Amniotic epithelial cell (primary cell): ENCODE data around the gene TRIM10.
A peak's percentile ranks its signal among the peaks of the same experiment; 100 is the strongest.
"Not testable (repeated sequence)": the region's sequence is repeated elsewhere in the genome, so short reads cannot be mapped to it uniquely, and the experiment has no call there.

Experiments used
- DNase-seq: peaks from one replicate; pipeline ENCODE4 v3.0.0-alpha.2; 2010; ENCODE audit warnings: low read depth

TRIM10 gene

DNA sequence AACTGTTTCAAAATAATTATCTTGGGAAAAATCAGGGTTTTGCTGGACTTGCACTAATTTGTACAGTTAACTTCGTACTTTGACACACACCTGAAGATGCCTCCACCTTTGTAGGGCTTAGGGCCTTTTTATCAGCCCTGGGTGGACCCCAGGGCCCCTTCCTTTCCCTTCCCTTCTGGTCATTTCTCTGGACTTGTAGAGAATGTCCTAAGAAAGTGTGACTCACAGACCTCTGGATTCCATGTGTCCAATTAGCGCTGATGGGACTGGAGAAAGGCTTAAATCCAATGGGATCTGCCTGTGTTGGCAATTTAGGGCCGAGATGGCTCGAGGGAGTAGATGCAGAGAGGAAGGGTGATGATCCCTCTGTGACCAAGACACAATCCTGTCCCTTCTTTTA, 11.7 kb upstream of the TRIM10 start:
- DNase-seq, result no peak

DNA sequence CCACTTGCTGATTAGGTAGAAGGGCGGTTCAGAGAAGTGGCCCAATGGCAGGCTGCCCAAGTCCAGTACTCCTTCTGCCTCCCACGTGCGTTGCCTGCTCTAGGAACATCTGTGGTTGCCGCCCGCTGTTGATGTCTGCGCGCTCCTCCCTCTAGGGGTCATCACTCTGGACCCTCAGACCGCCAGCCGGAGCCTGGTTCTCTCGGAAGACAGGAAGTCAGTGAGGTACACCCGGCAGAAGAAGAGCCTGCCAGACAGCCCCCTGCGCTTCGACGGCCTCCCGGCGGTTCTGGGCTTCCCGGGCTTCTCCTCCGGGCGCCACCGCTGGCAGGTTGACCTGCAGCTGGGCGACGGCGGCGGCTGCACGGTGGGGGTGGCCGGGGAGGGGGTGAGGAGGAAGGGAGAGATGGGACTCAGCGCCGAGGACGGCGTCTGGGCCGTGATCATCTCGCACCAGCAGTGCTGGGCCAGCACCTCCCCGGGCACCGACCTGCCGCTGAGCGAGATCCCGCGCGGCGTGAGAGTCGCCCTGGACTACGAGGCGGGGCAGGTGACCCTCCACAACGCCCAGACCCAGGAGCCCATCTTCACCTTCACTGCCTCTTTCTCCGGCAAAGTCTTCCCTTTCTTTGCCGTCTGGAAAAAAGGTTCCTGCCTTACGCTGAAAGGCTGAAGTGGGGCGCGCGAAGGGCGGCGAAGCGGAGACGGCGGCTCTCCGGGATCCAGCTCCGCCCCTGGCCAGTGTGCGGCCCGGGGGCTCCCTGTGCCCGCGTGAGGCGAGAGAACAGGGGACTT, 10.9 kb upstream of the TRIM10 start:
- DNase-seq, result peak; percentile 31

DNA sequence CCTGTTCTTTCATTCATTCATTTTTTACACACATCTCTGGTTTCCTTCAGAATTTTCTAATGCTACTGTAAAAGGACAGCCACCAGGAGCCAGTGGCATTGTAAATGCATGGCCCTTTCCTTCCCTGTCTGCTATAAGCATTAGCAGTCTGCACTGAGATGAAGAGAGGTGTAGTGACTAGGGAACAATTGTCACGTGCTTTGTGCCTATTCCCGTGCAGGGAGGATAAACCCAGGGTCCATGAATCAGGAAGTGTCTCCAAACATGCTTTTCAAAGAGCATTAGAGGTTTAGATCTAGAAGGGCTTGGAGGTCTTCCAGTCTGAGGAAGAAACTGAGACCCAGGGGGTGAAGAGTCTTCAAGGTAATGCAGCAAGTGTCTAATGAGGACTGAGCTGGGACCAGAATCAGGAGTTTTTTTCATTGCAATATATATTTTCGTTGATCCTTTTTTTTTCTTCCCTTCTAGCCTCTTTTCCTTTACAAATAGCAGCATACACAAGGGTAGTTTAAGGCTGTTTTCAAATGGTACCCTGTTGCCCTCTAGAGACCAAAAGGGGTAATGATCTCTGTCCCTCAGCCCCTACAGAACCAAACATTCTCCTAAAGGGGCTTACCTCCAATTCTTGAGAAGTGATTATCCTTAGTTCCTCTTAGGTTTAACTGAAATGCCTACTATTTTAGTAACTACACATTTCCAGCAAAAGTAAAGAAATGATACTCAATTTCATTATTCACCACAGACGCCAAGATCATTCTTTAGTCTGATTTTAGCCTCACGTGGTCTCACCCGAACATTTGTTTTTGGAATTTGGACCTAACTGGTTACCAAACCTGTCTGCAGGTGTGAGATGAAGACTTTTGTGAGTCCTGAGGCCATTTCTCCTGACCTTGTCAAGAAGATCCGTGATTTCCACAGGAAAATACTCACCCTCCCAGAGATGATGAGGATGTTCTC, 8.9 kb upstream of the TRIM10 start:
- peak; percentile 49 for DNase-seq

DNA sequence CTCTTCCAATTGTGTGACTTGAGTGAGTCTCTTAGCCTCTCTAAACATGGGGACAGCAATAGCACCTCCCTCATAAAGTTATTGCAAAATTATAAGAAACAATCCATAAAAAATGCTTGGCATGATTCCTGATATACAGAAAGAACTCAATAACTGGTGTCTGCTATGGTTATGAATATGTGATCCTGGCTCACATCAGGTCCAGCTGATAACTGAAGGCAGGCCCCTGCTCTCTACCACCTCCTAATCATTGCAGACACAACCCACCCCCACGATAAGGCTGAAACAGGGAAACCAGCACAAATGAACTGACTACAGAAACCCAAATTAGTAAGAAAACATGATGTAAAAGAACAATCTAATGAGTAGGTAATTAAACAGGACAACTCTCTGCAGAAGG, 7.7 kb upstream of the TRIM10 start:
- DNase-seq, result no peak

DNA sequence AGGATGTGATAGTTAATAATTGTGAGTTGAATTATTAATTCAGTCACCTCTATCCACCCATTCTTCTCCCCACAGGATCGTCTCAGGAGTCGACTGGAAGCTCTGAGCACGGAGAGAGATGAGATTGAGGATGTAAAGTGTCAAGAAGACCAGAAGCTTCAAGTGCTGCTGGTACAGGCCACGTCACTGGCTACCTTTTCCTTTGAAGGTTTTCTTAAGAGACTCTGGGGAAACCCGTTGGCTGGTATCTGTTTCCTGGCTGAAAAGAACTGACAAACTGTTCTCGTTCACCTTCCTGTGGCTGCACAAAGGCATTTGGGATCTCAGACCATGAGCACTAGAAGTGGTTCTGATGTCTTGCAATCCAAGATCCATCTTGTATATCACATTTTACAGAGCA, 6.1 kb upstream of the TRIM10 start:
- DNase-seq, result no peak

DNA sequence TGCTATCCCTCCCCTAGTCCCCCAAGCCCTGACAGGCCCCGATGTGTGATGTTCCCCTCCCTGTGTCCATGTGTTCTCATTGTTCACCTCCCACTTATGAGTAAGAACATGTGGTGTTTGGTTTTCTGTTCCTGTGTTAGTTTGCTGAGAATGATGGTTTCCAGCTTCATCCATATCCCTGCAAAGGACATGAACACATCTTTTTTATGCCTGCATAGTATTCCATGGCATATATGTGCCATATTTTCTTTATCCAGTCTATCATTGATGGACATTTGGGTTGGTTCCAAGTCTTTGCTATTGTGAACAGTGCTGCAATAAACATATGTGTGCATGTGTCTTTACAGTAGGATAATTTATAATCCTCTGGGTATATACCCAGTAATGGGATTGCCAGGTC, 4.2 kb upstream of the TRIM10 start:
- DNase-seq, result not testable (repeated sequence)

DNA sequence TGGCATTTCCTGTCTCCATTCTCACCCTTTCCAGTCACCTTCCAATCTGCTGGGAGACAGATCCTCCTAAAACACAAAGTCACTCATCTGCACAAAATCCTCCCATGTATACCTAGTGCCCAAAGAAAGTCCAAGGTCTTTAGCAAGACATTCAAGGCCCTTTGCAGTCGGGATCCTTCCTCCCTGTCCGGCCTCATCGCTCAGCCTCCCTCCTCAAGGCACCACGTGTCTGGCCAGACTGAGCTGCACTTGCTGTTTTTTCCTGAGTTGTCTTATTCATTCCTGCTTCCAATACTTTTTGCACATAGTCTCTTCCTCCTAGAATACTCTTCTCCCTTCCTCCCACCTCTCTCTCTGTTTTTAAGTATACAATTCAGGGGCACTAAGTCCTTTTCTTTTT, 3.7 kb upstream of the TRIM10 start:
- DNase-seq, result no peak

DNA sequence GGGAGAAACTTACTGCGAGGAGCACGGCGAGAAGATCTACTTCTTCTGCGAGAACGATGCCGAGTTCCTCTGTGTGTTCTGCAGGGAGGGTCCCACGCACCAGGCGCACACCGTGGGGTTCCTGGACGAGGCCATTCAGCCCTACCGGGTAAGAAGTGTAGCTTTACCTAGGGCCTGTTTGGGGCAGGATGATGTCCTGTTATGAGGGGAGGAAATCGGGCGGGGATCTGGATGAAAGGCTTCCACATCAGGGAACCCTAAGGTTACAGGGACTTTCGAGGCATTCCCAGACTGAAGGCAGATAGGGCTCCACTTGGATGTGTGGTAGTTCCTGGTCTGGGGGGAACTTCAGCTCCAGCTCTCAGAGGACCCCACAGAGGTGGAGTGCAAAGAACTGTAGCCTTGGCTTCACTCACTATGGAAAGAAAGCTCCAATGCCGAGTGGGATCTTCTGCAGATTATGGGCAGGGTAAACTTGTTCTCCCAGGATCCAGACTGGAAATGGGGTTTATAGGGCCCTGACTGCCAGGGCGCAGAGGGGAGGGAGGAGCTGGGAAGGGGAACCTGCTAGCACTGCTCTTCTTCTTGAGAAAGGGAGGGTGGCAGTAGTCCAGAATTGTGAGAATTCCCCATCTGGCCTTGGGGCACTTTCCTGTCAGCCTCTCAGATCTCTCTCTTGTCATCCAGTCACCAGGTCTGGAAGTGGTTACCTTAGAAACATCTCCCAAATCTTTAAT, 3.1 kb upstream of the TRIM10 start:
- no peak for DNase-seq

DNA sequence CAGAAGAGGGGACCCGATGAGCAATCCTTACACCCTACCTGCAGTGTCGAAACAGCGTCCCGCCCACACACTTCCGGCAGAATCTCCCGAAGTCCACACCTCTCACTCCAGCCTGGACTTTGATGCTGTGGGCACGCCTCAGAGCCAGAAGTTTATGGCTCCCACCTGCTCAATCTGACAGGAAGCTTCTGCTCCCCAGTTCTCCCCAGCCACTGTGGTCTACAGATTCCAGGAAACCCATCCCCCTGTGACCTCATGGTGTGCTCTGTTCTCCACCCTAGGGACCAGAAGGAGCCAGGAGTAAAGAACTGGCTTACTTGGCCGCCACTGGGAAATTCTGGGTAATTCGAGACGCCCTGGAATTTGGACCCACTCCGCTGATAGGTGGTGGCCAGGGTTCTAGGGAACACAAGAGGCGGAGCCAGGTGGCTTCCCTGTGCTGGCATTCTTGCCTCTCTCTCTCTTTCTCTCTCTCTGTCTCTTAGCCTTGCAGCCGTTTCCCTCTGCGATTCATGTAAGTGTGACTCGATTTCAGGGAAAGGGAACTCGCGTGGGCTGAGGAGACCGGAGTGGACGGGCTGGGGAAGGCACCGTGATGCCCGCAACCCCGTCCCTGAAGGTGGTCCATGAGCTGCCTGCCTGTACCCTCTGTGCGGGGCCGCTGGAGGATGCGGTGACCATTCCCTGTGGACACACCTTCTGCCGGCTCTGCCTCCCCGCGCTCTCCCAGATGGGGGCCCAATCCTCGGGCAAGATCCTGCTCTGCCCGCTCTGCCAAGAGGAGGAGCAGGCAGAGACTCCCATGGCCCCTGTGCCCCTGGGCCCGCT, 2.3 kb upstream of the TRIM10 start, which contains the start of gene TRIM15:
Gene TRIM15, plus strand, starts transcription at position 457 of the 828 bp plus-strand sequence. Its CDS starts 139 bp downstream, at position 596.
- no peak for DNase-seq

DNA sequence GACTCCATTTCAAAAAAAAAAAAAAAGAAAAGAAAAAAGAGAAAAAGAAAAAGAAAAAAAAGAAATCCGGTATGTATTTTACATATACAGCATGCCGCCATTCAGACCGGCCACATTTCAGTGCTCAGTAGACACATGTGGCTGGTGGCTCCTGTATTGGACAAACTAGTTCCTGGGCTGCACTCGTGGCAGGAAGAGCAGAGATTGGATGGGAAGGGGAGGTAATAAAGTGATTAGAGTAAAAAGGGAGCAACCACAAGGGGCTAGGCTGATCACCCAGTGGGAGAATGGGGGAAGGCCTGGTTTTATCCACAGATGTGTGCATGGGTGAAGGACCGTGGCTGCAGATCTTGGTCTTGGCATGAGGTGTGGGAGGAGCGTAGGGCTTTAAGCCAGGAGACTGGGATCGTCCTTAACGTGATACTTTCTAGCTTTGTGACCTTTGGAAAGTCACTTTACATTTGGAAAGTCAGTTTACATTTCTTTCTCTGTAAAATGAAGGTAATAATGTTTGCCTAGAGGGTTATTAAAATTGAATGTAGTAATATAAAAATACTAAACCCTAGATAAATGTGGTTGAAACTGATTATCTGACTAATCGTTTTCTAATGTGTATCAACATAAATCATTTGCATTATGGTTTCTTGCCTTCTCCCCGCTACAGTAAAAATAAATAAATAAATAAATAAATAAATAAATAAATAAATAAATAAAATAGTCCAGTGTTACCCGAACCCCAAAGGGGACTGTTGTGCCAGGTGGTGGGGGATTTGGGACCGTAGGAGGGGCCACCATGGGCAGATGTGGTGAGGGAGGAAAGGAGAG, 1.5 kb upstream of the TRIM10 start:
- DNase-seq, result no peak

DNA sequence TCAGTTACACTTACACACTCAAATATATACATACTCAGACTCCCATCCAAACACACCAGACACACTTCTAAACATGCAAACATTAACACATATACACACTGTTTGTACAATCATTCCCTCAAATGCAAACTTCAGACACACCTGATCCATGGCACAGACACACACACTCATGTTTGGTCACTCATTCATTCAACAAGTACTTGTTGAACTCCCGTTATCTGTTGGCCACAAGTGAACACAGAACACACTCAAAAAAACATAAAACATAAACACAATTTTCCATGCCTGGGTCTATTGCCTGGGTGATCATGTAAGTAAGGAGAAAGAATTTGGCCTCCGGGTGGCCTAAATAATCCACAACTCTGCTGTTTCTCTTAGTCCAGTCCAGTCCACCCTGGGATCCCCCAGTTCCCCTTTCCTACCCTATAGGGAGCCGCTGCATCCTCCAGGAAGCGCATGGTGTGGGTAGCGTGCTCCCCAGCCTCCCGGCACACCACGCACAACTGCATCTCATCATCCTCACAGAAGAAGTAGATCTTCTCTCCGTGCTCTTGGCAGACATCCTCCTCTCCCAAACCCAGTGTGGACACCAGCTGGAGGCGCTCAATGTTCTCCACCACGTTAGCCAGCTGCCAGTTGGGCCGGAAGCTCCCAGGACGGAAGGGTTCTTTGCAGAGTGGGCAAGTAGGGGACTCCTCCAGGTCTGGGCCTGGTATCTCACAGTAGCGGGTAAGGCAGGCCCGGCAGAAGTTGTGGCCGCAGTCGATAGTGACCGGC, 815 bp downstream of the TRIM10 start:
- no peak for DNase-seq

DNA sequence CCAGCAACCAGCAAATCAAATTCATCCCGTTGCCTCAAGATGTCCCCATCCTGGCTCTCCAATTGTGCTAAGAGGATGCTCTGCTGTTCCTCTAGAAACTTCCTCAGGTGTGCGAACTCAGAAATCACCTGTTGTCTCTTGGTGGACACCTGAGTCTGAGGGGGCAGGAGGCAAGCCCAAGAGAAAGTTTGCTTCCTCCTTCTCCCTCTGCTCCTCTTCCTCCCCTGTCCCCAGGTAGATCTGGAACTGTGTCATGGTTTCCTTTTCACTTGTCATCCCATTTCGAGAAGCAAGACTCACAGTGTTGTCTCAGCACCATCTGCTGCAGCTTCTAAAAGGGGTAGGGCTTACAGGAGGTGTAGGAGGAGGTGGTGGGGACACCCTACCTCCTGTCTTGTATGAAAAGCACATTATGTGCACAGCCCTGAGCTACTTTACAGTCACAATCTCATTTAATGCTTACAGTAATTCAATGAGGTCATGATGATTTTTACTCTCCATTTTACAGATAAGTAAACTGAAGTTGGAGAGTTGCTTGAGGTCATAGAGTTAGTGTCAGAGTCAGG, 2.5 kb downstream of the TRIM10 start:
- DNase-seq, result no peak

DNA sequence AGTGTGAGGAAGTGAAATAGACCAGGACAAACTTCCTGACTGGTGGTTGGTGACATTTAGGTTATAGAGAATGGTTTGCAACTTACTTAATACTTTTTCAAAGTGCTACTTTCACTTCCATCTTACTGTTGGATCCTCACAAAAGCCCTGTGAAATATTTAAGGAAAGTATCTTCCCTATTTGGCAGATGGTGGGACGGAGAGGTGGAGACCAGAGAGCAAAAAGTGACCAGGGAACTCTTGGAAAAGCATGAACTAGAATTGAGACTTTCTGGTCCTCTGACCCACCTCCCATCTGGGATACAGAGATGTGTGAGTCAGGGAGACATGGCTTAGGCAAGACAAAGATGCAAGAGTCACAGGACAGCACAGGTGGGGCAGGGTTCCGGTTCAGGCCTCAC, 3.0 kb downstream of the TRIM10 start:
- no peak for DNase-seq

DNA sequence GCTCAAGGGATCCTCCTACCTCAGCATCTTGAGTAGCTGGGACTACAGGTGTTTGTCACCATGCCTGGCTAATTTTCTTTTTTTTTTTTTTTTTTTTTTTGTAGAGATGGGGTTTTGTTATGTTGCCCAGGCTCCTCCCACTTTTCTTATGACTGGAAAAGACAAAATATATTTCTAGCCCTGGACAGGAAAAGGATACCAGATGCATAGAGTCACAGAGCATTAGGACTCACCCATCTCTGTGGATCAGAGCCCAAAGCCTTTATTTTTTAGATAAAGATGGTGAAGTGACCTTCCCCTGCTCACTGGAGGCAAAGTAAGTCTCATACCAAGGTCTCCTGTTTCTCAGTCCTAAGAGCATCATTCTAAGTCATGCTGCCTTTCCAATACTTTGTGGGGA, 3.4 kb downstream of the TRIM10 start:
- no peak for DNase-seq

DNA sequence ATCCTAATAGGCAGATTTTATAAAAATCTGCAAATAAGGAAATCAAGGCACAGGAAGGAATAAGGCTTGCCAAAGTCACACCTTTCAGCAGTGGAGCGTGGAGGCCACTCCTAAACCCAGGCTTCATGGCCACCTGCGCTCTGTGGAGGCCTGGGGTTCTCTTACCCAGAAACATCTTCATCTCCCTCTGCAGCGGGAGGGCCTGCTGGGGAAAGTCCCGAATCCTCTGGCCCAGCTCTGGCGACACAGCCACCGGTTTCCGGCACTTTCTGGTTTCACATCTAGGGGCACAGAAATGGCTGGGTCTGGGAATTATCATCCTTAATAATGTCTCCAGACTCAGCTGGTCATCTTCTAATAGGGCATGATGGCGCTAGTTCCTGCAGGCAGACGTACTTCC, 4.2 kb downstream of the TRIM10 start:
- DNase-seq, result no peak

DNA sequence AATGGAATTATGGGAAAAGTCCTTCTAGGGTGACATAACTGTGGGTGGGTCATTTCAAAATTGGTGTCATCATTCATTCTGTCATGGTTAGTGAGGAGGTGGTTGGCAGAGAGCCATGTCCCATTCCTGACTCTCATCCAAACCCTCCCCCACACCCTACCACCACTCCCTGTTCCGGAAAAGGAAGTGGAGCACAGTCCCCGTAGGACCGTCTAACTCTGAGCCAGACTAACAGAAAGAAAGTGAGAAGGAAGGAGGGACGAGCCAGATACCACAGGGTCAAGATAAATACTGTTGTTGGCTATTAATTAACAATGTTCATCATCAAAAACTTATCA, 4.8 kb downstream of the TRIM10 start:
- DNase-seq, result peak; percentile 34

DNA sequence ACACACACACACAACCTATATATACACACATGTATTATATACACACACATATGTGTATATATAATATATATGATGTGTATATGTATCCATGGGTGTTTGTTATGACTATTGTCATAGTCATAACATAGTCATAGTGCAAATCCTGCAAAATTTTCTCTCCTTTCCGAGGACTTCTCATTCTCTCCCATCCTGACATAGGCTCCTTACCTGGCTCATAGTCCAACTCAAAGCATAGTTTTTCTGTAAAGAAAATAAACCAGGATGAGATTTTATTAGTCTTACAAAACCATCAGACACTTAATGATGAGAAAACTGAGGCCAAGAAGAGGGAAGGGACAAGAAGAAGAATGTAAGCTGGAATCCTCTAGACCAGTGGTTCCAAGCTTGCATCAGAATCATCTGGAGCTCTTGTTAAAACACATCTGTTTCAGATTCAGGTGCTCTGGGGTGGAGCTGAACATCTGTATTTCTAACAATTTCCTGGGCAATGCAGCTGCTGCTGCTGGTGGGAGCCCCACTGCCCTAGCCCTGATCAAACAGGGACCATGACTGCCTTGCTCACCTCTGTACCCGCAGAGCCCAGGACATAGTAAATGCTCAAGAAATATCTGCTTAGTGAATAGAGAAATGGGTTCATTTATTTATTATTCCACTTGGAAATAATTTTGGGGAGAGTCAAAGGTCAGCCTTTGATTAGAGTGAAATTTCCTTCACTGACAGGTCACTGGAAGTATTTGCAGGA, 5.3 kb downstream of the TRIM10 start:
- DNase-seq, result no peak

DNA sequence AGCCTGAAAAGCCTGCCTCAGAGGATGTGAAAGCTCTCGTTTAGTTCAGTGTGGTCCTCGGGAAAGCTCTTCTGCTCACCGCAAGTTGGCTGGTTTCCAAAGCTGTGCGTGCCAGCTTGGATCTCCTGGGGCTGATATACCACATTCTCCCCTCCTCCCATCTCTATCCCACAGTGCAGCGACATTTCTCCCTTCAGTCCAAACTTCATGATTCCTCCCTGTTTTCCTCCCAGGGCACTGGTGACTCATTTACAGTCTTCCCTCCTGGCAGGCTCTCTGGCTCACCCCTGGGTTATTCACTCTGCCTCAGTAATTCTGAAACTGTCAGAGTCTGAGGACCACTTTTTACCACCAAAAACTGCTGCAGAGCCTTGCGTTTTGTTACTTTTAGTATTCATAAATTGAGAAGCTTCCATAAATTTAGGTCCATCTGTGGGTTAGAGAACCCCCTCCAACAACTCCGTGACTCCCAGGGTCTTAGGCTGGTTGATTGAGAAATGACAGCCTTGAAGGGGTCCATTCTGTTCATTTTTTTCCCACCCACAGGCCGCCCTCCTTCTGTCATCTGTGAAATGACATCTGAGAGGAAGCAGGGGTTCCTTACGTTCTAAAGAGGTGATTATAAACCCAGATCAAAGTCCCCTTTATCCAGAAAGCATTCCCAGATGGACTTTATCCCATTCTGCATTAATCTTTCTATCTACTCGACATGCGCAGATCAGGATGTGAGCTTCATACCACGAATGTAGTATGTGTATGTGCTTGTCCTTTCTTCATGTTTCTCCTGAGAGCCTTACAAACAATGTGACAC, 6.1 kb downstream of the TRIM10 start:
- DNase-seq, result peak; percentile 36
